SH-SY5Y (cell line): ENCODE measurements around the gene SLC13A3.

ENCODE experiments used
- GATA2 ChIP-seq: IDR thresholded peaks from 2 replicates; pipeline ENCODE4 v1.6.1; 2011; ENCODE audit warnings: mild to moderate bottlenecking, low read depth, low read length
- GATA3 ChIP-seq: IDR thresholded peaks from 2 replicates; pipeline ENCODE4 v1.6.1; 2011; ENCODE audit warnings: low read depth, mild to moderate bottlenecking, low read length, moderate library complexity

DNA sequence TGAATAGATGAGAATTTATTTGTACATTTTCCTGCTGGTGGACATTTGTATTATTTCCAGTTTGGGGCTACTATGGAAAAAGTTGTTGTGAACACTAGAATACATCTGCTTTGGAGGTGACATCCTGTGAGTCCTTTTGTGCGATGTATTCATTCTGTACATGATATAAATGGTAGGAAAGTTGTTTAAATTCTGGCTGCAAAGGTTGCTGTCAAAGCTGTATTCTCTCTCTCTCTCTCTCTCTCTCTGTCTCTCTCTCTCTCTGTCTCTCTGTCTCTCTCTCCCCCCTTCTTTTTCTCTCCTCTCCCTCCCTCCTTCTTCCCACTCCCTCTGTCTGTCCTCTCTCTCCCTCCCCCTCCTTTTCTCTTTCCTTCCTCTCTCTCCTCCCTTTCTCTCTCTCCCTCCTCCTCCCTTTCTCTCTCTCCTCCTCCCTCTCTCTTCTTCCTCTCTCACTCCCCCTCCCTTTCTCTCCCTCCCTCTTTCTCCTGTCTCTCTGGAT, 25.3 kb downstream of the SLC13A3 start:
- TF ChIP-seq GATA2: no peak
- no peak for TF ChIP-seq GATA3
